T-cell (primary cell): ENCODE data around the gene TTC31. TPM values are rescaled to one million over a fixed set of nuclear protein-coding genes. Genes with fewer than 3 reads are reported as not detected.

Experiments
- ATAC-seq, 4 experiments: fragments of 200-7000 bp in 3 of 4; fragments of 150-1000 bp in 1 of 4; cut with Tn5 transposase; replicated peaks in 1 of 4; 1 replicate in 3 of 4; 2 replicates in 1 of 4; pipeline ENCODE4 v1.10.0; 2021; ENCODE audit warnings: moderate library complexity in 3 of 4, mild to moderate bottlenecking in 2 of 4, moderate number of reproducible peaks in 1 of 4
- CTCF ChIA-PET, 2 donors: fragments of 300-600 bp; sonication (Branson Sonifier 250); formaldehyde crosslinking; loops; one replicate each; lab custom pipeline; 2022; ENCODE audit warnings: antibody characterized with exemption in 2 of 2; lab: Charles Lee
- POLR2A ChIA-PET, 2 donors: fragments of 300-600 bp; sonication (Branson Sonifier 250); formaldehyde crosslinking; loops; one replicate each; lab custom pipeline; 2022; ENCODE audit warnings: antibody characterized with exemption in 2 of 2; lab: Charles Lee
- DNase-seq, 35 experiments: peaks; one replicate each; pipeline versions ENCODE4 v3.0.0 to v3.0.0-alpha.2; 2013 to 2023
- H3K27ac ChIP-seq: one replicate; pipeline ENCODE4 v1.5.1; 2013; ENCODE audit warnings: low read length
- H3K27me3 ChIP-seq, 2 experiments: replicated peaks in 1 of 2; 1 replicate in 1 of 2; 2 replicates in 1 of 2; pipeline versions ENCODE4 v1.6.1 to v1.7.0; 2013; ENCODE audit warnings: low read length in 1 of 2, mixed read lengths in 1 of 2; ENCODE audit not compliant: control insufficient read depth in 2 of 2, insufficient read depth in 2 of 2; ENCODE audit errors: extremely low read depth in 1 of 2
- H3K36me3 ChIP-seq, 2 donors: 1 replicate in 1 of 2; 2 replicates in 1 of 2; pipeline versions ENCODE4 v1.6.1 to v1.7.0; 2013; ENCODE audit warnings: low read length in 1 of 2; ENCODE audit not compliant: control insufficient read depth in 2 of 2, insufficient read depth in 1 of 2; ENCODE audit errors: extremely low read depth in 1 of 2
- H3K4me1 ChIP-seq, 2 experiments: 1 replicate in 1 of 2; 2 replicates in 1 of 2; pipeline versions ENCODE4 v1.6.1 to v1.7.0; 2013; ENCODE audit warnings: low read length in 2 of 2, mixed read lengths in 1 of 2; ENCODE audit not compliant: insufficient read depth in 2 of 2, control insufficient read depth in 1 of 2; ENCODE audit errors: extremely low read depth in 1 of 2
- H3K4me3 ChIP-seq, 2 donors: 1 replicate in 1 of 2; 2 replicates in 1 of 2; pipeline versions ENCODE4 v1.5.1 to v1.7.0; 2013; ENCODE audit warnings: mild to moderate bottlenecking in 2 of 2, low read length in 1 of 2, moderate library complexity in 1 of 2; ENCODE audit not compliant: control insufficient read depth in 1 of 2; ENCODE audit errors: extremely low read depth in 1 of 2
- H3K9me3 ChIP-seq: 2 replicates; pipeline ENCODE4 v1.7.0; 2013
- H3K27ac Mint-ChIP-seq, 2 donors: one replicate each; pipeline ENCODE4 v1.8.0; 2020 to 2021; ENCODE audit warnings: mild to moderate bottlenecking in 2 of 2, mixed read lengths in 2 of 2
- H3K27me3 Mint-ChIP-seq, 2 donors: one replicate each; pipeline ENCODE4 v1.8.0; 2021 to 2022; ENCODE audit warnings: mixed read lengths in 2 of 2
- H3K36me3 Mint-ChIP-seq: one replicate; pipeline ENCODE4 v1.8.0; 2021; ENCODE audit warnings: mixed read lengths
- H3K4me1 Mint-ChIP-seq, 3 donors: one replicate each; pipeline ENCODE4 v1.8.0; 2020 to 2022; ENCODE audit warnings: mixed read lengths in 3 of 3, mild to moderate bottlenecking in 1 of 3
- H3K4me3 Mint-ChIP-seq, 3 donors: one replicate each; pipeline ENCODE4 v1.8.0; 2020 to 2022; ENCODE audit warnings: mild to moderate bottlenecking in 3 of 3, mixed read lengths in 3 of 3, moderate library complexity in 3 of 3
- H3K9me3 Mint-ChIP-seq, 3 donors: one replicate each; pipeline ENCODE4 v1.8.0; 2020 to 2022; ENCODE audit warnings: mixed read lengths in 3 of 3
- WGBS: methylation state at CpG from one replicate; pipeline ENCODE4 v1.1.5; 2013; ENCODE audit warnings: missing lambda C conversion rate; ENCODE audit not compliant: insufficient coverage; 5-methylcytosine and 5-hydroxymethylcytosine counted together
- total RNA-seq, 35 experiments: library from RNA in 6 of 35; stranded (reverse) in 6 of 35; fragments of 120-200 nt in 1 of 35; gene quantifications; one replicate each; pipeline versions ENCODE4 v1.2.1 to v1.2.4 and lab custom pipeline; 2013 to 2026

TTC31 gene
- total RNA-seq, 5 donors from 2014 or later (not counting 1 experiment from before 2014, with no cell fraction given), result 33.1 to 45.8 (median 44.6) TPM

- 38% methylated on average over 1 of the region's 5 CpGs for WGBS
- no peaks in the 10 kb centered on the region for H3K36me3 ChIP-seq
These were observed 38.2 kb upstream of the TTC31 start for GRCh38 chr2:74444498-74445318.

GRCh38 chr2:74447230-74447999 lies 35.5 kb upstream of the TTC31 start:
- Mint-ChIP-seq H3K4me1 (peaks cover 3 to 8% (median 6%) of the 10 kb centered on the region in 3 donors), H3K9me3 (no peaks in the 10 kb centered on the region), H3K4me3 (no peak overlapping the region), H3K36me3 (no peaks in the 10 kb centered on the region), H3K27ac (no peak overlapping the region), H3K27me3 (peaks cover 5 to 13% of the 10 kb centered on the region in 2 donors)
- CTCF ChIA-PET, result no interaction called here
- peaks cover 2 to 7% of the 10 kb centered on the region in 2 experiments for H3K4me1 ChIP-seq
- no peaks in the 10 kb centered on the region for H3K9me3 ChIP-seq
- 100% methylated on average over 1 of the region's 5 CpGs for WGBS
- ATAC-seq (no peak), DNase-seq (no peak)
- H3K4me3 ChIP-seq, result no peak overlapping the region
- POLR2A ChIA-PET, result no interaction called here
- H3K36me3 ChIP-seq, result no peaks in the 10 kb centered on the region
- no peak overlapping the region for H3K27ac ChIP-seq
- H3K27me3 ChIP-seq, result peaks cover under 1 to 18% of the 10 kb centered on the region in 2 experiments

More at GRCh38 chr2:74444498-74445318, 38.2 kb upstream of the TTC31 start:
- POLR2A ChIA-PET, result interaction anchor here in 1 of 2 donors (0.6 kb wide), 1 partner anchor 64 kb away, joined by 3 read pairs; no protein-coding TSS in a partner anchor
- Mint-ChIP-seq H3K27me3 (peaks cover 13 to 31% of the 10 kb centered on the region in 2 donors), H3K4me3 (no peak overlapping the region), H3K4me1 (peaks cover 13 to 15% (median 13%) of the 10 kb centered on the region in 3 donors), H3K36me3 (no peaks in the 10 kb centered on the region), H3K27ac (no peak overlapping the region), H3K9me3 (no peaks in the 10 kb centered on the region)
- CTCF ChIA-PET, result interaction anchor here in 1 of 2 donors (0.6 kb wide), 1 partner anchor 227 kb away, joined by 3 read pairs; no protein-coding TSS in a partner anchor
- Histone ChIP-seq H3K27me3 (peaks cover 4 to 44% of the 10 kb centered on the region in 2 experiments), H3K4me1 (peaks cover 0 to 26% of the 10 kb centered on the region in 2 experiments), H3K4me3 (no peak overlapping the region), H3K9me3 (no peaks in the 10 kb centered on the region), H3K27ac (no peak overlapping the region)
- DNase-seq, result no peak
- ATAC-seq, result no peak

GRCh38 chr2:74448771-74449170 lies 34.1 kb upstream of the TTC31 start:
- H3K27ac ChIP-seq, result no peak overlapping the region
- no peak overlapping the region for H3K27ac Mint-ChIP-seq
- H3K36me3 ChIP-seq, result no peaks in the 10 kb centered on the region
- no peaks in the 10 kb centered on the region for H3K9me3 ChIP-seq
- peaks cover 11 to 17% (median 15%) of the 10 kb centered on the region in 3 donors for H3K4me1 Mint-ChIP-seq
- no peak overlapping the region for H3K4me3 Mint-ChIP-seq
- ChIA-PET POLR2A (no interaction called here), CTCF (no interaction called here)
- DNase-seq, result no peak
- H3K36me3 Mint-ChIP-seq, result no peaks in the 10 kb centered on the region
- WGBS, result 100% methylated on average over 1 of the region's 2 CpGs
- H3K9me3 Mint-ChIP-seq, result no peaks in the 10 kb centered on the region
- no peak overlapping the region for H3K4me3 ChIP-seq
- H3K27me3 ChIP-seq, result peaks cover 0 to 6% of the 10 kb centered on the region in 2 experiments
- peaks cover 3 to 8% of the 10 kb centered on the region in 2 donors for H3K27me3 Mint-ChIP-seq
- ATAC-seq, result no peak
- peaks cover 8 to 16% of the 10 kb centered on the region in 2 experiments for H3K4me1 ChIP-seq

GRCh38 chr2:74450570-74451190 lies 32.2 kb upstream of the TTC31 start:
- Mint-ChIP-seq H3K4me3 (no peak overlapping the region), H3K27ac (no peak overlapping the region), H3K36me3 (no peaks in the 10 kb centered on the region), H3K4me1 (peaks cover 26 to 30% (median 29%) of the 10 kb centered on the region in 3 donors), H3K9me3 (no peaks in the 10 kb centered on the region), H3K27me3 (peaks cover 0 to 2% of the 10 kb centered on the region in 2 donors)
- DNase-seq, result no peak
- no peak overlapping the region for H3K27ac ChIP-seq
- 100% methylated on average over 2 of the region's 3 CpGs for WGBS
- peaks cover 17 to 24% of the 10 kb centered on the region in 2 experiments for H3K4me1 ChIP-seq
- CTCF ChIA-PET, result interaction anchor here in 1 of 2 donors (0.6 kb wide), 1 partner anchor 52 kb away, joined by 3 read pairs; no protein-coding TSS in a partner anchor
- H3K36me3 ChIP-seq, result no peaks in the 10 kb centered on the region
- POLR2A ChIA-PET, result no interaction called here
- no peaks in the 10 kb centered on the region for H3K27me3 ChIP-seq
- no peak for ATAC-seq
- H3K4me3 ChIP-seq, result no peak overlapping the region
- H3K9me3 ChIP-seq, result no peaks in the 10 kb centered on the region

- Mint-ChIP-seq H3K27me3 (no peaks in the 10 kb centered on the region), H3K9me3 (no peaks in the 10 kb centered on the region), H3K36me3 (no peaks in the 10 kb centered on the region), H3K4me3 (peak within 1 kb of the TSS; percentile 93 to 99 (median 97)), H3K4me1 (peaks cover 60 to 68% (median 67%) of the 10 kb centered on the region in 3 donors), H3K27ac (peak within 1 kb of the TSS; percentile 97 to 99)
- DNase-seq, result peak; percentile 88 to 100 (median 94)
- no peaks in the 10 kb centered on the region for H3K27me3 ChIP-seq
- peak within 1 kb of the TSS; percentile 59 for H3K27ac ChIP-seq
- peak within 1 kb of the TSS; percentile 68 to 89 for H3K4me3 ChIP-seq
- peaks cover 40 to 54% of the 10 kb centered on the region in 2 experiments for H3K4me1 ChIP-seq
- WGBS, result 0% methylated on average over 33 of the region's 40 CpGs
- ChIA-PET CTCF (interaction anchor here (0.8 to 3.3 kb wide), 4 partner anchors 12 to 40 kb away, joined by 3 to 24 read pairs (median 4); partner anchors contain the start of genes CCDC142 (in 1 of the 2) and TTC31 (in 1 of the 2)), POLR2A (interaction anchor here in 1 of 2 donors (0.6 kb wide), 1 partner anchor 26 kb away, joined by 4 read pairs; no protein-coding TSS in a partner anchor)
- peak; percentile 37 to 60 (median 44) for ATAC-seq
- H3K9me3 ChIP-seq, result no peaks in the 10 kb centered on the region
- peaks cover 0 to 4% of the 10 kb centered on the region in 2 donors for H3K36me3 ChIP-seq
These were observed 28.0 kb upstream of the TTC31 start, which contains the start of gene INO80B for GRCh38 chr2:74454654-74455511. Gene INO80B, plus strand, starts transcription at chr2:74455087. Its CDS starts 30 bp downstream, at chr2:74455117.
